CD4-positive, alpha-beta T cell (primary cell): ENCODE results near the gene FKBP7. TPM values are rescaled to one million over a fixed set of nuclear protein-coding genes. Genes with fewer than 3 reads are reported as not detected.
A peak's percentile ranks its signal among the peaks of the same experiment; 100 is the strongest.

ENCODE experiments used
- ATAC-seq: fragments of 200-7000 bp; cut with Tn5 transposase; one replicate; pipeline ENCODE4 v1.10.0; 2022; ENCODE audit warnings: mild to moderate bottlenecking; ENCODE audit not compliant: poor library complexity
- CTCF ChIA-PET: fragments of 350-600 bp; sonication (Branson Sonifier 250); formaldehyde crosslinking; loops from one replicate; lab custom pipeline; 2021; ENCODE audit warnings: antibody characterized with exemption, inconsistent platforms; lab: Charles Lee
- POLR2A ChIA-PET: fragments of 350-600 bp; sonication (Branson Sonifier 250); formaldehyde crosslinking; loops from one replicate; lab custom pipeline; 2021; ENCODE audit warnings: antibody characterized with exemption, inconsistent platforms; lab: Charles Lee
- DNase-seq, 14 experiments: peaks; one replicate each; pipeline ENCODE4 v3.0.0-alpha.2; 2013 to 2020; ENCODE audit warnings: mixed read lengths in 2 of 14
- H3K27ac ChIP-seq, 2 donors: one replicate each; pipeline versions ENCODE4 v1.5.1 to v1.7.0; 2013; ENCODE audit warnings: low read length in 2 of 2, low read depth in 1 of 2, mild to moderate bottlenecking in 1 of 2
- H3K27me3 ChIP-seq, 2 experiments: 1 replicate in 1 of 2; 2 replicates in 1 of 2; pipeline versions ENCODE4 v1.6.1 to v1.7.0; 2013; ENCODE audit warnings: low read length in 2 of 2, control low read depth in 1 of 2, mild to moderate bottlenecking in 1 of 2, moderate library complexity in 1 of 2; ENCODE audit not compliant: insufficient read depth in 2 of 2, control insufficient read depth in 1 of 2
- H3K36me3 ChIP-seq: one replicate; pipeline ENCODE4 v1.6.1; 2013; ENCODE audit warnings: low read length, control low read depth; ENCODE audit not compliant: insufficient read depth
- H3K4me1 ChIP-seq: one replicate; pipeline ENCODE4 v1.6.1; 2013; ENCODE audit warnings: low read length, control low read depth; ENCODE audit not compliant: insufficient read depth
- H3K4me3 ChIP-seq: one replicate; pipeline ENCODE4 v1.5.1; 2013; ENCODE audit warnings: mild to moderate bottlenecking, low read length, moderate library complexity
- H3K9me3 ChIP-seq, 2 experiments: 1 replicate in 1 of 2; 2 replicates in 1 of 2; pipeline versions ENCODE4 v1.6.1 to v1.7.0; 2013; ENCODE audit warnings: low read length in 2 of 2, mild to moderate bottlenecking in 2 of 2, control low read depth in 1 of 2, moderate library complexity in 1 of 2; ENCODE audit not compliant: control insufficient read depth in 1 of 2, insufficient read depth in 1 of 2
- H3K27ac Mint-ChIP-seq: one replicate; pipeline ENCODE4 v1.8.0; 2020; ENCODE audit warnings: mixed read lengths
- H3K27me3 Mint-ChIP-seq: one replicate; pipeline ENCODE4 v1.8.0; 2021; ENCODE audit warnings: mixed read lengths
- H3K36me3 Mint-ChIP-seq: one replicate; pipeline ENCODE4 v1.8.0; 2021; ENCODE audit warnings: low read depth, mixed read lengths
- H3K4me1 Mint-ChIP-seq: one replicate; pipeline ENCODE4 v1.8.0; 2021; ENCODE audit warnings: low read depth, mixed read lengths
- H3K4me3 Mint-ChIP-seq: one replicate; pipeline ENCODE4 v1.8.0; 2020; ENCODE audit warnings: mild to moderate bottlenecking, mixed read lengths
- H3K9me3 Mint-ChIP-seq: one replicate; pipeline ENCODE4 v1.8.0; 2020; ENCODE audit warnings: mixed read lengths
- intact Hi-C, 2 experiments: fragments of 100-400 bp; cut with DNase I in 1 of 2; cut with micrococcal nuclease in 1 of 2; formaldehyde crosslinking; loops; one replicate each; pipeline versions ENCODE4 v1.15.1 to v1.9.0; 2023 to 2025; cut with DNase I, micrococcal nuclease
- total RNA-seq, 174 experiments: library from RNA in 2 of 174; stranded (reverse) in 2 of 174; gene quantifications; one replicate each; pipeline ENCODE4 v1.2.3 and lab custom pipeline; 2021 to 2026
- TF ChIP-seq, protein P1 (sequence below): fragments of 200-600 bp; IDR thresholded peaks from one replicate; pipeline ENCODE4 v1.8.0; 2022; ENCODE audit warnings: antibody characterized with exemption, mild to moderate bottlenecking

Gene FKBP7
- total RNA-seq, 2 experiments from 2014 or later, result 0.25 to 0.55 TPM

- Histone ChIP-seq H3K27ac (peak overlapping the region; percentile 65 to 86), H3K4me1 (peaks cover 12% of the 10 kb centered on the region), H3K27me3 (no peaks in the 10 kb centered on the region), H3K4me3 (peak overlapping the region; percentile 77), H3K36me3 (no peaks in the 10 kb centered on the region), H3K9me3 (no peaks in the 10 kb centered on the region)
- peak overlapping the region; percentile 81 for H3K27ac Mint-ChIP-seq
- H3K9me3 Mint-ChIP-seq, result no peaks in the 10 kb centered on the region
- H3K4me1 Mint-ChIP-seq, result peaks cover 26% of the 10 kb centered on the region
- H3K36me3 Mint-ChIP-seq, result no peaks in the 10 kb centered on the region
- ATAC-seq (peak; percentile 64), DNase-seq (peak; percentile 48 to 89 (median 60))
- intact Hi-C loops, result loop anchor here (2.0 to 5.0 kb wide), 4 partner anchors 18 to 507 kb away; partner anchors contain the start of gene RBM45 (in 2 of the 2)
- H3K4me3 Mint-ChIP-seq, result peak overlapping the region; percentile 91
- ChIA-PET POLR2A (interaction anchor here (0.7 to 3.0 kb wide), 7 partner anchors 10 to 46 kb away, joined by 3 to 45 read pairs (median 3); partner anchors contain the start of genes PJVK and PRKRA), CTCF (interaction anchor here (0.6 to 2.4 kb wide), 20 partner anchors 9 to 302 kb away, joined by 3 to 24 read pairs (median 4); partner anchors contain the start of genes PJVK, PRKRA and RBM45)
- no peaks in the 10 kb centered on the region for H3K27me3 Mint-ChIP-seq
- TF ChIP-seq, protein P1, sequence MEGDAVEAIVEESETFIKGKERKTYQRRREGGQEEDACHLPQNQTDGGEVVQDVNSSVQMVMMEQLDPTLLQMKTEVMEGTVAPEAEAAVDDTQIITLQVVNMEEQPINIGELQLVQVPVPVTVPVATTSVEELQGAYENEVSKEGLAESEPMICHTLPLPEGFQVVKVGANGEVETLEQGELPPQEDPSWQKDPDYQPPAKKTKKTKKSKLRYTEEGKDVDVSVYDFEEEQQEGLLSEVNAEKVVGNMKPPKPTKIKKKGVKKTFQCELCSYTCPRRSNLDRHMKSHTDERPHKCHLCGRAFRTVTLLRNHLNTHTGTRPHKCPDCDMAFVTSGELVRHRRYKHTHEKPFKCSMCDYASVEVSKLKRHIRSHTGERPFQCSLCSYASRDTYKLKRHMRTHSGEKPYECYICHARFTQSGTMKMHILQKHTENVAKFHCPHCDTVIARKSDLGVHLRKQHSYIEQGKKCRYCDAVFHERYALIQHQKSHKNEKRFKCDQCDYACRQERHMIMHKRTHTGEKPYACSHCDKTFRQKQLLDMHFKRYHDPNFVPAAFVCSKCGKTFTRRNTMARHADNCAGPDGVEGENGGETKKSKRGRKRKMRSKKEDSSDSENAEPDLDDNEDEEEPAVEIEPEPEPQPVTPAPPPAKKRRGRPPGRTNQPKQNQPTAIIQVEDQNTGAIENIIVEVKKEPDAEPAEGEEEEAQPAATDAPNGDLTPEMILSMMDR, result peak; percentile 82
Observed at GRCh38 chr2:178414266-178415247, 63.8 kb downstream of the FKBP7 start.

Other genes with a start within 250 kb of the FKBP7 start
- gene PRKRA, start 27.4 kb downstream of the FKBP7 start, total RNA-seq, result 100 to 1,000 TPM; 118 to 120 TPM
- 1 to 10 TPM; 3.8 to 4.2 TPM for gene PJVK, start 27.2 kb downstream of the FKBP7 start, total RNA-seq
- gene PLEKHA3, start 1.9 kb upstream of the FKBP7 start, total RNA-seq, result 10 to 100 TPM; 20.1 to 20.3 TPM